WTC11 (cell line): ENCODE measurements around the gene COMMD7. TPM values are rescaled to one million over a fixed set of nuclear protein-coding genes. Genes with fewer than 3 reads are reported as not detected.

Experiments used
- ATAC-seq: fragments of 200-7000 bp; cut with Tn5 transposase; 2 replicates; pipeline ENCODE4 v1.10.0; 2021; ENCODE audit warnings: mild to moderate bottlenecking, moderate library complexity
- Bru-seq: library from RNA; stranded (reverse); fragments of 400-500 nt; gene quantifications from one replicate; lab custom pipeline; 2021; lab: Mats Ljungman, UMichigan
- CTCF ChIA-PET: fragments of 300-600 bp; sonication (Branson Sonifier 250); formaldehyde crosslinking; loops from one replicate; lab custom pipeline; 2021; ENCODE audit warnings: antibody characterized with exemption; lab: Charles Lee
- POLR2A ChIA-PET: fragments of 350-600 bp; sonication (Branson Sonifier 250); formaldehyde crosslinking; loops from one replicate; lab custom pipeline; 2021; ENCODE audit warnings: antibody characterized with exemption; lab: Charles Lee
- DNase-seq: peaks from one replicate; pipeline ENCODE4 v3.0.0; 2021; ENCODE audit warnings: low spot score
- H3K27ac Mint-ChIP-seq: 2 replicates; pipeline ENCODE4 v1.8.0; 2021; ENCODE audit warnings: mixed read lengths
- H3K27me3 Mint-ChIP-seq: 2 replicates; pipeline ENCODE4 v1.8.0; 2021; ENCODE audit warnings: low read depth, mild to moderate bottlenecking, moderate library complexity, mixed read lengths
- H3K36me3 Mint-ChIP-seq: 2 replicates; pipeline ENCODE4 v1.8.0; 2021; ENCODE audit warnings: mixed read lengths
- H3K4me1 Mint-ChIP-seq: 2 replicates; pipeline ENCODE4 v1.8.0; 2022; ENCODE audit warnings: mixed read lengths
- H3K4me3 Mint-ChIP-seq: 2 replicates; pipeline ENCODE4 v1.8.0; 2021; ENCODE audit warnings: mild to moderate bottlenecking, moderate library complexity, mixed read lengths
- H3K9me3 Mint-ChIP-seq: 2 replicates; pipeline ENCODE4 v1.8.0; 2021; ENCODE audit warnings: mixed read lengths
- ETV6 ChIP-seq: sonication (generic); formaldehyde crosslinking; IDR thresholded peaks from 2 replicates; pipeline ENCODE4 v1.8.1; 2022; ENCODE audit warnings: mild to moderate bottlenecking, missing genetic modification reagents
- FOXP1 ChIP-seq: sonication (generic); formaldehyde crosslinking; IDR thresholded peaks from 2 replicates; pipeline ENCODE4 v1.8.0; 2022; ENCODE audit warnings: missing genetic modification reagents, mild to moderate bottlenecking, moderate library complexity, borderline replicate concordance
- GTF2I ChIP-seq: fragments of 250-450 bp; sonication (Bioruptor Pico); conservative IDR thresholded peaks from 2 replicates; pipeline ENCODE4 v1.4.0; 2021; ENCODE audit warnings: mild to moderate bottlenecking
- IRF2 ChIP-seq: sonication (generic); formaldehyde crosslinking; IDR thresholded peaks from 2 replicates; pipeline ENCODE4 v1.8.0; 2022; ENCODE audit warnings: low read depth, missing genetic modification reagents, borderline replicate concordance
- JUN ChIP-seq: sonication (generic); formaldehyde crosslinking; IDR thresholded peaks from 2 replicates; pipeline ENCODE4 v1.8.0; 2023; ENCODE audit warnings: mild to moderate bottlenecking, missing genetic modification reagents
- NFE2L1 ChIP-seq: sonication (generic); formaldehyde crosslinking; IDR thresholded peaks from 2 replicates; pipeline ENCODE4 v1.8.1; 2023; ENCODE audit warnings: missing genetic modification reagents
- NR2C2 ChIP-seq: sonication (generic); formaldehyde crosslinking; IDR thresholded peaks from 2 replicates; pipeline ENCODE4 v1.8.0; 2022; ENCODE audit warnings: mild to moderate bottlenecking, missing genetic modification reagents
- OVOL2 ChIP-seq: fragments of 250-450 bp; sonication (Bioruptor Pico); IDR thresholded peaks from 2 replicates; pipeline ENCODE4 v1.9.0; 2021; ENCODE audit warnings: mild to moderate bottlenecking, borderline replicate concordance
- SOX15 ChIP-seq: fragments of 250-450 bp; sonication (Bioruptor Pico); IDR thresholded peaks from 2 replicates; pipeline ENCODE4 v1.9.0; 2021; ENCODE audit warnings: mild to moderate bottlenecking
- SP1 ChIP-seq: sonication (generic); formaldehyde crosslinking; conservative IDR thresholded peaks from 2 replicates; pipeline ENCODE4 v1.8.1; 2022; ENCODE audit warnings: missing genetic modification reagents
- TP53 ChIP-seq: sonication (generic); formaldehyde crosslinking; IDR thresholded peaks from 2 replicates; pipeline ENCODE4 v1.8.1; 2023; ENCODE audit warnings: mild to moderate bottlenecking, missing genetic modification reagents
- ZNF138 ChIP-seq: sonication (generic); formaldehyde crosslinking; conservative IDR thresholded peaks from 2 replicates; pipeline ENCODE4 v1.8.1; 2022; ENCODE audit warnings: mild to moderate bottlenecking, moderate library complexity, missing genetic modification reagents
- ZNF423 ChIP-seq: fragments of 250-450 bp; sonication (Bioruptor Pico); IDR thresholded peaks from 2 replicates; pipeline ENCODE4 v2.1.2; 2022; ENCODE audit warnings: mild to moderate bottlenecking, moderate library complexity
- long read RNA-seq, 3 experiments: library from RNA in 1 of 3; library from capped mRNA in 1 of 3; library from polyadenylated mRNA in 1 of 3; unstranded in 2 of 3; stranded (forward) in 1 of 3; transcript quantifications; one replicate each; pipeline ENCODE4 v2.0.0, GENCODE V29; 2021
- total RNA-seq: library from RNA; stranded (reverse); gene quantifications from 3 replicates; pipeline ENCODE4 v1.2.3, GENCODE V29; 2021
- TF ChIP-seq, protein P1 (sequence below): sonication (generic); formaldehyde crosslinking; IDR thresholded peaks from 2 replicates; pipeline ENCODE4 v1.8.1; 2022; ENCODE audit warnings: low read depth, mild to moderate bottlenecking, moderate library complexity, missing genetic modification reagents, borderline replicate concordance
- TF ChIP-seq, protein P2 (sequence below): sonication (generic); formaldehyde crosslinking; IDR thresholded peaks from 2 replicates; pipeline ENCODE4 v1.8.0; 2023; ENCODE audit warnings: mild to moderate bottlenecking, missing genetic modification reagents
- TF ChIP-seq, protein P3 (sequence below): sonication (generic); formaldehyde crosslinking; IDR thresholded peaks from 2 replicates; pipeline ENCODE4 v1.8.1; 2022; ENCODE audit warnings: mild to moderate bottlenecking, missing genetic modification reagents, moderate library complexity, borderline replicate concordance
- TF ChIP-seq, protein P4 (sequence below): fragments of 250-450 bp; sonication (Bioruptor Pico); IDR thresholded peaks from 2 replicates; pipeline ENCODE4 v1.9.0; 2021; ENCODE audit warnings: mild to moderate bottlenecking
- TF ChIP-seq, protein P5 (sequence below): fragments of 250-450 bp; sonication (Bioruptor Pico); IDR thresholded peaks from 2 replicates; pipeline ENCODE4 v1.9.0; 2021; ENCODE audit warnings: mild to moderate bottlenecking, borderline replicate concordance
- TF ChIP-seq, protein P6 (sequence below): fragments of 200-600 bp; IDR thresholded peaks from 2 replicates; pipeline ENCODE4 v1.8.0; 2022; ENCODE audit warnings: antibody characterized with exemption

The COMMD7 gene
- total RNA-seq (41.8 to 42.4 TPM (median 42.3 TPM) in 3 replicates), Bru-seq, nascent RNA (percentile 86 among the genes with signal in this experiment)
- long read RNA-seq, experiment 1, transcript COMMD7-201 (9 exons, 1,900 nt), result major isoform, 147 of 181 reads
- long read RNA-seq, experiment 1, transcript COMMD7-202 (9 exons, 1,343 nt), result minor isoform, 18 of 181 reads
- long read RNA-seq, experiment 1, partial matches to known transcripts, result 5 of 181 reads
- long read RNA-seq, experiment 1, other reads (novel, unspliced or antisense), result 11 of 181 reads
- long read RNA-seq, experiment 2, transcript COMMD7-201 (9 exons, 1,900 nt), result major isoform, 28 of 65 reads
- long read RNA-seq, experiment 2, transcript COMMD7-202 (9 exons, 1,343 nt), result minor isoform, 7 of 65 reads
- long read RNA-seq, experiment 2, partial matches to known transcripts, result 7 of 65 reads
- long read RNA-seq, experiment 2, other reads (novel, unspliced or antisense), result 23 of 65 reads
- long read RNA-seq, experiment 3, transcript COMMD7-201 (9 exons, 1,900 nt), result major isoform, 75 of 83 reads
- long read RNA-seq, experiment 3, partial matches to known transcripts, result 1 of 83 reads
- long read RNA-seq, experiment 3, other reads (novel, unspliced or antisense), result 5 of 83 reads

DNA sequence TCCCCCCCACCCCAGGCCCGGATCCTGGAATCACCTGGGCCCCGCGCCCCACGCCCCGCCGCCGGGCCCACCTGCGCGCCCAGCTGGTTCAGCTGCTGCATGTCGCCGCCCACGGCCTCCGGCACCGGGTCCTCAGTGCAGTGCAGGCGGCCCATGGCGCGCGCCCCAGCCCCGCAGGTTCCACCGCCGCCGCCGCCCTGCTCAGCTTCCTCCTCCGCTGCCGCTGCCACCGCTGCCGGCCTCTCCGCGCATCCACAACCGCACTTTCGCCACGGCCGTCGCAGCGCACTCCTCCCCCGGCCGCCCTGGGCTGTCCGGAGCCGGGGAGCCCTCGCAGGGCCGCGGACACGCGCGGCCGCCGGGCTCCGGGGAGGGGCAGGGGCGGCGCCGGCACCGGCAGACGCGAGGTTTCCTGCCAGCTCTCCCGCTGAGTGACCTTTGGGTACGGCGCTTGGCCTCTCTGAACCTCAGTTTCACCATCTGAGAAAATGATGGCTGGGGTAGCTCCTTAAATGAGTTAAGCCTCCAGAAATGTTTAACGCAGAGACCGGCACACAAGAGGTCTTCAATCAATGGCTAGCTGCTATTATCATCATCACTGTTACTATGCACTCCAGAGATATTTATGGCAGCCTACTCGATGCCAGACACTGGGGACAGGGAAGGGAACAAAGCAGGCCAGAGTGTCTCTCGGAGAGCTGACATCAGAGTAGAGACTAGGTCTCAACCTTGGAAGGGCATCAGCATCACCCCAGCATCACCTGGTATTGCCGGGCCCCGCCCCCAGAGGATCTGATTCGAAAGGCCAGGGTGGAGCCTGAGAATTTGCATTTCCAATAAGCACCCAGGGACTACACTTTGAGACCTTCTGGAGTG lies at the start of gene COMMD7:
Gene COMMD7, minus strand, starts transcription at position 231 of the 876 bp plus-strand sequence. Its CDS starts 76 bp downstream, at position 155.
- ATAC-seq (peak; percentile 83), DNase-seq (peak; percentile 71)
- H3K9me3 Mint-ChIP-seq, result no peaks in the 10 kb centered on the region
- peaks cover 6% of the 10 kb centered on the region for H3K36me3 Mint-ChIP-seq
- CTCF ChIA-PET, result interaction anchor here (0.6 to 5.9 kb wide), 11 partner anchors 13 to 70 kb away, joined by 3 to 63 read pairs (median 6); partner anchors contain the start of gene C20orf203
- H3K27ac Mint-ChIP-seq, result peak within 1 kb of the TSS; percentile 98
- POLR2A ChIA-PET, result interaction anchor here (1.2 to 3.6 kb wide), 5 partner anchors 17 to 62 kb away, joined by 4 to 23 read pairs (median 7); partner anchors contain the start of gene DNMT3B
- peak within 1 kb of the TSS; percentile 98 for H3K4me3 Mint-ChIP-seq
- H3K4me1 Mint-ChIP-seq, result peaks cover 43% of the 10 kb centered on the region
- no peaks in the 10 kb centered on the region for H3K27me3 Mint-ChIP-seq
- TF ChIP-seq, protein P1, sequence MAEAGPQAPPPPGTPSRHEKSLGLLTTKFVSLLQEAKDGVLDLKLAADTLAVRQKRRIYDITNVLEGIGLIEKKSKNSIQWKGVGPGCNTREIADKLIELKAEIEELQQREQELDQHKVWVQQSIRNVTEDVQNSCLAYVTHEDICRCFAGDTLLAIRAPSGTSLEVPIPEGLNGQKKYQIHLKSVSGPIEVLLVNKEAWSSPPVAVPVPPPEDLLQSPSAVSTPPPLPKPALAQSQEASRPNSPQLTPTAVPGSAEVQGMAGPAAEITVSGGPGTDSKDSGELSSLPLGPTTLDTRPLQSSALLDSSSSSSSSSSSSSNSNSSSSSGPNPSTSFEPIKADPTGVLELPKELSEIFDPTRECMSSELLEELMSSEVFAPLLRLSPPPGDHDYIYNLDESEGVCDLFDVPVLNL (CRISPR knock-in tag), result no peak
- peak; percentile 66; the same call in 1 of the 2 replicates for TF ChIP-seq FOXP1 (CRISPR knock-in tag)
- TF ChIP-seq, protein P2, sequence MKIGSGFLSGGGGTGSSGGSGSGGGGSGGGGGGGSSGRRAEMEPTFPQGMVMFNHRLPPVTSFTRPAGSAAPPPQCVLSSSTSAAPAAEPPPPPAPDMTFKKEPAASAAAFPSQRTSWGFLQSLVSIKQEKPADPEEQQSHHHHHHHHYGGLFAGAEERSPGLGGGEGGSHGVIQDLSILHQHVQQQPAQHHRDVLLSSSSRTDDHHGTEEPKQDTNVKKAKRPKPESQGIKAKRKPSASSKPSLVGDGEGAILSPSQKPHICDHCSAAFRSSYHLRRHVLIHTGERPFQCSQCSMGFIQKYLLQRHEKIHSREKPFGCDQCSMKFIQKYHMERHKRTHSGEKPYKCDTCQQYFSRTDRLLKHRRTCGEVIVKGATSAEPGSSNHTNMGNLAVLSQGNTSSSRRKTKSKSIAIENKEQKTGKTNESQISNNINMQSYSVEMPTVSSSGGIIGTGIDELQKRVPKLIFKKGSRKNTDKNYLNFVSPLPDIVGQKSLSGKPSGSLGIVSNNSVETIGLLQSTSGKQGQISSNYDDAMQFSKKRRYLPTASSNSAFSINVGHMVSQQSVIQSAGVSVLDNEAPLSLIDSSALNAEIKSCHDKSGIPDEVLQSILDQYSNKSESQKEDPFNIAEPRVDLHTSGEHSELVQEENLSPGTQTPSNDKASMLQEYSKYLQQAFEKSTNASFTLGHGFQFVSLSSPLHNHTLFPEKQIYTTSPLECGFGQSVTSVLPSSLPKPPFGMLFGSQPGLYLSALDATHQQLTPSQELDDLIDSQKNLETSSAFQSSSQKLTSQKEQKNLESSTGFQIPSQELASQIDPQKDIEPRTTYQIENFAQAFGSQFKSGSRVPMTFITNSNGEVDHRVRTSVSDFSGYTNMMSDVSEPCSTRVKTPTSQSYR (CRISPR knock-in tag), result no peak
- no peak for TF ChIP-seq TP53
- TF ChIP-seq NFE2L1 (CRISPR knock-in tag), result no peak
- TF ChIP-seq, protein P3, sequence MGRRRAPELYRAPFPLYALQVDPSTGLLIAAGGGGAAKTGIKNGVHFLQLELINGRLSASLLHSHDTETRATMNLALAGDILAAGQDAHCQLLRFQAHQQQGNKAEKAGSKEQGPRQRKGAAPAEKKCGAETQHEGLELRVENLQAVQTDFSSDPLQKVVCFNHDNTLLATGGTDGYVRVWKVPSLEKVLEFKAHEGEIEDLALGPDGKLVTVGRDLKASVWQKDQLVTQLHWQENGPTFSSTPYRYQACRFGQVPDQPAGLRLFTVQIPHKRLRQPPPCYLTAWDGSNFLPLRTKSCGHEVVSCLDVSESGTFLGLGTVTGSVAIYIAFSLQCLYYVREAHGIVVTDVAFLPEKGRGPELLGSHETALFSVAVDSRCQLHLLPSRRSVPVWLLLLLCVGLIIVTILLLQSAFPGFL (CRISPR knock-in tag), result 0 out of 2 replicates have a peak, but pooled peaks have one; percentile 17
- no peak for TF ChIP-seq NR2C2 (CRISPR knock-in tag)
- no peak for TF ChIP-seq ZNF138 (CRISPR knock-in tag)
- TF ChIP-seq, protein P4, sequence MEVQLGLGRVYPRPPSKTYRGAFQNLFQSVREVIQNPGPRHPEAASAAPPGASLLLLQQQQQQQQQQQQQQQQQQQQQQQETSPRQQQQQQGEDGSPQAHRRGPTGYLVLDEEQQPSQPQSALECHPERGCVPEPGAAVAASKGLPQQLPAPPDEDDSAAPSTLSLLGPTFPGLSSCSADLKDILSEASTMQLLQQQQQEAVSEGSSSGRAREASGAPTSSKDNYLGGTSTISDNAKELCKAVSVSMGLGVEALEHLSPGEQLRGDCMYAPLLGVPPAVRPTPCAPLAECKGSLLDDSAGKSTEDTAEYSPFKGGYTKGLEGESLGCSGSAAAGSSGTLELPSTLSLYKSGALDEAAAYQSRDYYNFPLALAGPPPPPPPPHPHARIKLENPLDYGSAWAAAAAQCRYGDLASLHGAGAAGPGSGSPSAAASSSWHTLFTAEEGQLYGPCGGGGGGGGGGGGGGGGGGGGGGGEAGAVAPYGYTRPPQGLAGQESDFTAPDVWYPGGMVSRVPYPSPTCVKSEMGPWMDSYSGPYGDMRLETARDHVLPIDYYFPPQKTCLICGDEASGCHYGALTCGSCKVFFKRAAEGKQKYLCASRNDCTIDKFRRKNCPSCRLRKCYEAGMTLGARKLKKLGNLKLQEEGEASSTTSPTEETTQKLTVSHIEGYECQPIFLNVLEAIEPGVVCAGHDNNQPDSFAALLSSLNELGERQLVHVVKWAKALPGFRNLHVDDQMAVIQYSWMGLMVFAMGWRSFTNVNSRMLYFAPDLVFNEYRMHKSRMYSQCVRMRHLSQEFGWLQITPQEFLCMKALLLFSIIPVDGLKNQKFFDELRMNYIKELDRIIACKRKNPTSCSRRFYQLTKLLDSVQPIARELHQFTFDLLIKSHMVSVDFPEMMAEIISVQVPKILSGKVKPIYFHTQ (CRISPR knock-in tag), result no peak
- TF ChIP-seq GTF2I (CRISPR knock-in tag), result no peak
- no peak for TF ChIP-seq JUN (CRISPR knock-in tag)
- TF ChIP-seq SP1, result peak; percentile 65
- peak; percentile 64; the same call in 1 of the 2 replicates for TF ChIP-seq ETV6 (CRISPR knock-in tag)
- TF ChIP-seq, protein P5, sequence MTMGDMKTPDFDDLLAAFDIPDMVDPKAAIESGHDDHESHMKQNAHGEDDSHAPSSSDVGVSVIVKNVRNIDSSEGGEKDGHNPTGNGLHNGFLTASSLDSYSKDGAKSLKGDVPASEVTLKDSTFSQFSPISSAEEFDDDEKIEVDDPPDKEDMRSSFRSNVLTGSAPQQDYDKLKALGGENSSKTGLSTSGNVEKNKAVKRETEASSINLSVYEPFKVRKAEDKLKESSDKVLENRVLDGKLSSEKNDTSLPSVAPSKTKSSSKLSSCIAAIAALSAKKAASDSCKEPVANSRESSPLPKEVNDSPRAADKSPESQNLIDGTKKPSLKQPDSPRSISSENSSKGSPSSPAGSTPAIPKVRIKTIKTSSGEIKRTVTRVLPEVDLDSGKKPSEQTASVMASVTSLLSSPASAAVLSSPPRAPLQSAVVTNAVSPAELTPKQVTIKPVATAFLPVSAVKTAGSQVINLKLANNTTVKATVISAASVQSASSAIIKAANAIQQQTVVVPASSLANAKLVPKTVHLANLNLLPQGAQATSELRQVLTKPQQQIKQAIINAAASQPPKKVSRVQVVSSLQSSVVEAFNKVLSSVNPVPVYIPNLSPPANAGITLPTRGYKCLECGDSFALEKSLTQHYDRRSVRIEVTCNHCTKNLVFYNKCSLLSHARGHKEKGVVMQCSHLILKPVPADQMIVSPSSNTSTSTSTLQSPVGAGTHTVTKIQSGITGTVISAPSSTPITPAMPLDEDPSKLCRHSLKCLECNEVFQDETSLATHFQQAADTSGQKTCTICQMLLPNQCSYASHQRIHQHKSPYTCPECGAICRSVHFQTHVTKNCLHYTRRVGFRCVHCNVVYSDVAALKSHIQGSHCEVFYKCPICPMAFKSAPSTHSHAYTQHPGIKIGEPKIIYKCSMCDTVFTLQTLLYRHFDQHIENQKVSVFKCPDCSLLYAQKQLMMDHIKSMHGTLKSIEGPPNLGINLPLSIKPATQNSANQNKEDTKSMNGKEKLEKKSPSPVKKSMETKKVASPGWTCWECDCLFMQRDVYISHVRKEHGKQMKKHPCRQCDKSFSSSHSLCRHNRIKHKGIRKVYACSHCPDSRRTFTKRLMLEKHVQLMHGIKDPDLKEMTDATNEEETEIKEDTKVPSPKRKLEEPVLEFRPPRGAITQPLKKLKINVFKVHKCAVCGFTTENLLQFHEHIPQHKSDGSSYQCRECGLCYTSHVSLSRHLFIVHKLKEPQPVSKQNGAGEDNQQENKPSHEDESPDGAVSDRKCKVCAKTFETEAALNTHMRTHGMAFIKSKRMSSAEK (CRISPR knock-in tag), result no peak
- no peak for TF ChIP-seq IRF2 (CRISPR knock-in tag)
- TF ChIP-seq, protein P6, sequence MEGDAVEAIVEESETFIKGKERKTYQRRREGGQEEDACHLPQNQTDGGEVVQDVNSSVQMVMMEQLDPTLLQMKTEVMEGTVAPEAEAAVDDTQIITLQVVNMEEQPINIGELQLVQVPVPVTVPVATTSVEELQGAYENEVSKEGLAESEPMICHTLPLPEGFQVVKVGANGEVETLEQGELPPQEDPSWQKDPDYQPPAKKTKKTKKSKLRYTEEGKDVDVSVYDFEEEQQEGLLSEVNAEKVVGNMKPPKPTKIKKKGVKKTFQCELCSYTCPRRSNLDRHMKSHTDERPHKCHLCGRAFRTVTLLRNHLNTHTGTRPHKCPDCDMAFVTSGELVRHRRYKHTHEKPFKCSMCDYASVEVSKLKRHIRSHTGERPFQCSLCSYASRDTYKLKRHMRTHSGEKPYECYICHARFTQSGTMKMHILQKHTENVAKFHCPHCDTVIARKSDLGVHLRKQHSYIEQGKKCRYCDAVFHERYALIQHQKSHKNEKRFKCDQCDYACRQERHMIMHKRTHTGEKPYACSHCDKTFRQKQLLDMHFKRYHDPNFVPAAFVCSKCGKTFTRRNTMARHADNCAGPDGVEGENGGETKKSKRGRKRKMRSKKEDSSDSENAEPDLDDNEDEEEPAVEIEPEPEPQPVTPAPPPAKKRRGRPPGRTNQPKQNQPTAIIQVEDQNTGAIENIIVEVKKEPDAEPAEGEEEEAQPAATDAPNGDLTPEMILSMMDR, result no peak
- no peak for TF ChIP-seq SOX15 (CRISPR knock-in tag)
- no peak for TF ChIP-seq OVOL2 (CRISPR knock-in tag)
- TF ChIP-seq ZNF423 (CRISPR knock-in tag), result no peak
